HG02642 (cell line): ENCODE data around the gene NHERF2.
A peak's percentile ranks its signal among the peaks of the same experiment; 100 is the strongest.

Experiments used
- ATAC-seq: cut with Tn5 transposase; IDR thresholded peaks from one replicate; pipeline ENCODE4 v1.9.1; 2021; ENCODE audit warnings: mild to moderate bottlenecking; ENCODE audit not compliant: unreplicated experiment, poor library complexity

The NHERF2 gene

DNA sequence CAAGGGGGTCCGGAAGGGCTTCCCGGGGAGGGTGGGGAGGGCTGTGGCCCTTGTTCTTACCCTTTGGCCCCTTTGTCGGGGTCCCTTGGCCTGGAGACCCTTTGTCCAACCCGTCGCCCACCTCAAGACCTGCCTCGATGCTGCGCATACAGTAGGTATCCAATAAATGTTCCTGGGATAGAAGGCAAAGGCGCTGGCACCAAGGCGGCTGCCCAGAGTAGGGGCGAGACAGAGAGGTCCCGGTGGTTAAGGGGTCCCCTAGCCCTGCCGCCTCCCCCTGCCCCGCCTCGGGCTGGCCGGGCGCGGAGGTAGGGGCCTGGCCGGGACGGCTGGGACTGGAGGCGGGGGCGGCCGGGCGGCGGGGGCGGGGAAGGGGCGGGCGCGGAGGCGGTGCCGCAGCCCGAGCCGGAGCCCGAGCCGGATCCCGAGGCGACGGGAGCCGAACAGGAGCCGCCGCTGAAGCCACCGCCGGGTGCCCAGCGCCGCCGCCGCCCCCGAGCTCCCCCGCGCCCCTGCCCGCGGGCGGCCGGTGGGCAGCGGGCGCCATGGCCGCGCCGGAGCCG is at the start of gene NHERF2:
Gene NHERF2 (plus strand): TSS at position 442 of the 563 bp plus-strand sequence. CDS start 104 bp downstream, at position 546.
- ATAC-seq = no peak

DNA sequence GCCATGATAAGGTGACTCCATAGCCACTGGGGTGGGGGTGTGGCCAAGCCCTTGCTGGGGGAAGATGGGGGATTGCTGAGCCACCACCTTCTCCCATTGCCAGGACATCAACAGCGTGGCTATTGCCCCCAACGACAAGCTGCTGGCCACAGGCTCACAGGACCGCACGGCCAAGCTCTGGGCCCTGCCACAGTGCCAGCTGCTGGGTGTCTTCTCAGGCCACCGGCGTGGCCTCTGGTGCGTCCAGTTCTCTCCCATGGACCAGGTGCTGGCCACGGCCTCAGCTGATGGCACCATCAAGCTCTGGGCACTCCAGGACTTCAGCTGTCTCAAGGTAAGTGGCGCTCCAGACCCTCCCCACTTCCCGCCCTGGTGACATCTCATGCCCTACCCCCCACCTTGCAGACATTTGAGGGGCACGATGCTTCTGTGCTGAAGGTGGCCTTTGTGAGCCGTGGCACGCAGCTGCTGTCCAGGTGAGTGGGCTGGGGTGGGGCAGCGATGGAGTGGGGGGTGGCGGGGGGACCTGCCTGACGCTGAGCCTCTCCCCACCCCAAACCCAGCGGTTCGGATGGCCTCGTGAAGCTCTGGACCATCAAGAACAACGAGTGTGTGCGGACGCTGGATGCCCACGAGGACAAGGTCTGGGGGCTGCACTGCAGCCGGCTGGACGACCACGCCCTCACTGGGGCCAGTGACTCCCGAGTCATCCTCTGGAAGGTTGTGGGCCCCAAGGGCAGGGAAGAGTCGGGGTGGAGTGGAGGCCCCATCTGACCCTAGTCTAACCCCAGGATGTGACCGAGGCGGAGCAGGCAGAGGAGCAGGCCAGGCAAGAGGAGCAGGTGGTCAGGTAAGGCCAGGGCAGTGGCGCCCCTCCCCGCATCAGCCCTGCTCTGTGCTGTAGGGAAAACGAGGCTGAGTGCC is 49.5 kb upstream of the NHERF2 start:
- no peak for ATAC-seq

DNA sequence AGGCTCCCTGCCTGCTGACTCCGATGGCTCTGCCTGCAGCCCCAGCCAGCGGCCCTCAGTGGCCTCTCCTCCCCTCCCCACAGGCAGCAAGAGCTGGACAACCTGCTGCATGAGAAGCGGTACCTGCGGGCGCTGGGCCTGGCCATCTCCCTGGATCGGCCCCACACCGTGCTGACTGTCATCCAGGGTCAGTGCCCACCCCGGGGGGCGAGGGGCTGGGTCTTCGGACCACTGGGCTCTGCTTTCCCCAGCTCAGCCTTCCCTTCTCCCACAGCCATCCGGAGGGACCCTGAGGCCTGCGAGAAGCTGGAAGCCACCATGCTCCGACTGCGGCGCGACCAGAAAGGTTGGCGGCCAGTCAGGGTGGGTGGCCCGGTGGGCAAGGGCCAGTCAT is 48.8 kb upstream of the NHERF2 start:
- ATAC-seq = no peak

DNA sequence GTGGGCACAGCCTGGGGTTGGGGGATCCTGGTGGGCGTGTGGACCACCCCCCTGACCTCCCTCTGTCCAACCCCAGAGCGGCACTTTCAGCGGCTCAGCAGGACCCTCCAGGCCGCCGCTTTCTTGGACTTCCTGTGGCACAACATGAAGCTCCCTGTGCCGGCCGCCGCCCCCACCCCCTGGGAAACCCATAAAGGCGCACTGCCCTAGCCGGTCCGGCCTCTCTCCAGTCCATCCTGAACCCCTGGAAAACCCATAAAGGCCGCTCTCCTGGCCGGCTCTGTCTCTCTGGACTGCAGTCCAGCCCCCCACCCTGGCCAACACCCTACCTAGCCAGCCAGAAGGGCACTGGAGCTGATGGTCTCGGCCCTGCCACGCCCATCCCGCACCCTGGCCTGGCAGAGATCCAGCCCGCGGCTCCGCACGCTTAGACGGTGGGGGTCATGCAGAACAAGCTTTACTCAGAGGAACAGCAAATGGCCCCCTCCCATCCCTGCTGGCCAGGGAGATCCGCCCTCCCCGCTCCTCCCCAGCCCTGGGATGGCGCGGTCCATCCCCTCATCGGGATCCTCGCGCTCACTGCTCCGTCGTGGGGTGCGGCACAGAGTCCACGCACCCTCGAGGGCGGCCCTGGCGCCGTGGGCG is 48.1 kb upstream of the NHERF2 start:
- ATAC-seq = no peak

DNA sequence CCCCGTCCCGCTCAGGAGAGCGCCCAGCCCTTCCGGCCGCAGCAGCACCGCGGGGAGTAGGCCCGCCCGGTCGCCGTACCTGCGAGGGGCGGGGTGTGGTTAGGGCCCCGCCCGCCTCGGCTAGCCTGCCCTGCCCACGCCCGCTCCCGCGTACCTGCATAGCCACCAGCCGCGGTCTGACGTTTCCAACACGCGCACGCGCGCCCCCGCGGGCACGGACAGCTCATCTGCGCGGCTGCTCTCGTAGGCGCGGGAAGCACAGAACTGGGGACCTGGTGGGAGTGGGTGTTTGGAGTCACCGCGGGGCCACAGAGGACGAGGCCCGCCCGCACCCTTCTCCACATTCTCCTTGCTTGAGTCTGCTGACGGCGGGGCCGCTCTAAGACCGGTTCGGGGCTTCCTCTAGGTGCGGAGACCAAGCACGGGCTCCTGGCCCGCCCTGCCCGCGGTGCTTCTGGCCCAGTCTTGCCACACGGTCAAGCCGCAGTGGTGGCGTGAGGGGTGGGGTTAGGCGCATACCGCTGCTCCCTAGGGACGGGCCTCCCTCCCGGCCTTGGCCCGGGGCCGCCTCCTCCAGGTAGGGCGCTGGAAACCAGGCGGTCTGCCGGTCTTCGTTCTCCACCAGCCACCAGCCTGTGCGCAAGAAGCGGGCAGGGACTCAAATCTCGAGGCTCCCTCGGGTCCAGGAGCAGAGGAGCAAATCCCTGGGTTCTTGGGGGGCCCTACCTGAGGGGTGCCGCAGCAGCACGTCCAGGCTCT is 47.3 kb upstream of the NHERF2 start:
- no peak for ATAC-seq

DNA sequence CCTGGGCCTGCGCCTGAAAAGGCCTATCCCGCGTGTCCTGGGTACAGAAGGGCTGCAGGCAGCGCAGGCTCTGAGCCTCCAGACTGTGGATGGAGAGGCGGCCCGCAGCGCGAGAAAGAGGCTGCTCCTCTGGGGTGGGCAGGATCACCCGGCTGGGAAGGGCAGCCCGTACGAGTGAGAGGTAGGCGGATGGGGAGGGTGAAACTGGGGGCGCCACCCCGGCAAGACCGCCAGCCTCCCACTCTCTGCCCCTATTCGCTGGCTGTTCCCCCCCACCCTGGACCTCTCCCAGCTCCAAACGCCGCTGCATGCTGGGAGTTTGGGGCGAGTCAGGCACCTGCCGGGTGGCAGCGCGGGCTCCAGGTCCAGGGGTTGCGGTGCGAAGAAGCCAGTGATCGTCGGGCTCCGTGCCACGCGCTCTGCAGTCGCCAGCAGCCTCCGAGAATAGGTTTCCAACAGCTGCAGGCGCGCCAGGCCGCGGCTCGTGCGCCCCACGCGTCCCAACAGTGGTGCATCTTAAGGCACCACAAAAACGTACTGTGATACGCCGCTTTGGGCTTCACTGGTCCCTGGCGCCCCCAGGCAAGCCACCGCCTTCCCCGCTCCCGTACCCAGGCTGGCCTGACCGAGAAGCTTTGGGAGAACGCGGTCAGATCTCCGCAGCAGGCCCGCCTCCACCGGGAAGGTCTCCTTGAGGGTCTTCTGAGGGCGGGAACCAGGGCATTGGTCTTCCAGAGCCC is 46.5 kb upstream of the NHERF2 start:
- no peak for ATAC-seq

DNA sequence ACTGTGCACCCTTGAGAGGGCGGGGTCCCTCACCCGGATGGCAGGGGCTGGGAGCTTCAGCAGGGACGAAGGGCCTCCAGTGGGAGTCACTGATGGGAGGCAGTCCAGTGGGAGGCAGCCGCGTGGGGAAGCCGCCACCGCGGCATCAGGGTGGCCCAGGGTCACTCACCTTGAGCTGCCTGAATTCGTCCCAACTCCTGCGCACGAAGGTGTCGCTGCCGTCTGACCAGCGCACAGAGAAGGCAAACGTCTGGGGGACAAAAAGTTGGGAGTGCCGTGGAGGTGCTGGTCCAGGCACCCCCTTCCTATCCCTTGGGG is 46.0 kb upstream of the NHERF2 start:
- no peak for ATAC-seq

DNA sequence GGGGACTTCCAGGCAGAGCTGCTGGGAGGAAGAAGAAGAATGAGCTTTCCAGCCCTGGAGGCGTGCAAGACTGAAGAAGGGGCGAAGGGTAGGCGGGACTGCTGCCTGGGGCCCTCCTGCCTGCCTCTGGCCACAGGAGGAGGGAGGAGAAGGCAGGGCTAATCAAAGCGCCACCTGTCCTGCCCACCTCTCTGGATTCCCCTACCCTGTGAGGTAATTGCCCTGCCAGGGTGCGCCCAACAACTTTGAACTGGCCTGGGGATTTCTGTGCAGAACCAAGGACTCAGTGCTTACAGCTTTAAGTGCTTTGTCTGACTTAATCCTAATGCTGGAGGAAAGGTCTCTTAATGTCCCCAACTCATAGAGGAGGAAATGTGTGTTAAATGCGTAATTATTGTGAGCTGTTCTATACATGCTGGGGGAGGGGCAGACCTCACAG is 45.3 kb upstream of the NHERF2 start, which contains the start of gene NOXO1:
Gene NOXO1 (minus strand): TSS at position 72 of the 439 bp plus-strand sequence. CDS start 290 bp downstream, outside the sequence.
- ATAC-seq = no peak

DNA sequence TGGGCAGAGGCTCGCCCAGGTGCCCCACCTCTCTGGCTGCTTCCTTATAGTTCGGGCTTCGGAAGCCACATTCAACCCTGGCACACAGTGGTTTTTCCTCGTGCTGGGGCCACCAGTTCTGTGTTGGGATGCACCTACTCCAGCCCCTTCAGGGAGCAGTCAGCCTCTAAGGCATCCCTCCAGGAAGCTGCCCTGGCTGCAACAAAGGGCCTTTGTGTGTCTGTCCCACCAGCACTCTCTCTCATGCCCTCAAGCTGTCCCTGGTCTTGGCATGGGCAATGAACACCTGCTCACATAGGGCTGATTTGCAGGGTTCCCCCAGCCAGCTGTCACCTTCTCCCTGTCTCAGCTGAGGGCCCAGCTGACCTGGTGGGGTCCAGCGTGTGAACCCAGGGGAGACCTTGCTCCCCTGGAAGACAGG is 44.7 kb upstream of the NHERF2 start:
- ATAC-seq = no peak

DNA sequence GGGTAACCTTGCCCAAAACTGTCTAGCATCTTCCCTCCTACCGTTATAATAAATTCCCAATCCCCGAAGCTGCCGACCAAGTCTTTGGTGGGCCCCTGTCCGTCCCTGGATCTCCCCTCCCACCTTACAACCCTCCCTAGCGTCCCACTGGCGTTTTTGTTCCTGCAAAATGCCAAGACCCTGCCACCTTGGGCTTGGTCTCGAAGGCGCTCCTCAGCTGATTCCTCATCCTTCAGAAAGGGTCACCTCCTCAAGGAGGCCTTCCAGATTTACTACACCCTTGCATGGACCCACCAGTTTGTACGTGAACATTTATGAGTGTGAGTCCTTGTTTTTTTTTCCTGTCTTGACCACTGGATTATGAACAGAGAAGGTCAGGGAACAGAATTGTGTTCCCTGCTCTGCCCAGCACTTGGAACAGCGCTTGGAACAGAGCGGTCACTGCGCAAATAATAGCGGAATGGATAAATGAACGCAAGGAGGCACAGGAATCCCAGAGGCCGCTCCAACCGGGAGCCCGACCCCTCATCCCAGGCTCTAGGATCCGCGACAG is 43.6 kb upstream of the NHERF2 start:
- no peak for ATAC-seq

DNA sequence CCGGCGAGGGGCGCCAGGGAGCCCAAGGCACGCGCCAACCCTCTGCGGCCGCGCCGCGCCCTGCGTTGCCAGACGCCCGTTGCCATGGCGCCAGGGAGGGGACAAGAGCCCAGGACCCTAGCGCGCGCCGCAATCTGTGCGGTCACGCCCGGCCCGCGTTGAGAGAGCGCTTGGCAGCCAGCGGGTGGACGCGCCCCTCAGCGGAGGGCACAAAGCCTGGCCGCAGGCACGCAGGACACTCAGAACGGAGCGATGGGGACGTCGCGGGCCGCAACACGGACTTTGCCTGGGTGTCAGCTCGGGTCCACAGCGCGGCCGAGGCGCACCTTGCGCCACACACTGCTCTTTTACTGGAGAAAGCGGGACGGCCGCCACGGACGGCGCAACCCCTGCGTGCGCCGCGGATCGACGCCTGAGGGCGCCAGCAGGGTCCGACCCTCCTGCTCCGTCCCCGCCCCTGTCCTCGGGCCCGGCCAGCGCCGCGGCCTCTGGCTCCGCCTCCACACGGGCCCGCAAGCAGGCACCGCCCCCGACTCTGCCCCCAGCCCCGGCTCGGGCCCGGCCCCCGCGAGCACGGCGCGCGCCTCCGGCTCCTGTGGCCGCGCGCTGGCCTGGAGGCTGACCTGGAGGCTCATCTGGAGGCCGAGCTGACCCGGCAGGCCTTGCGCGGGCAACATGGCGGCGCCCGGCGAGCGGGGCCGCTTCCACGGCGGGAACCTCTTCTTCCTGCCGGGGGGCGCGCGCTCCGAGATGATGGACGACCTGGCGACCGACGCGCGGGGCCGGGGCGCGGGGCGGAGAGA is 43.0 kb upstream of the NHERF2 start, which contains the start of gene GFER:
Gene GFER (plus strand): TSS at position 650 of the 803 bp plus-strand sequence. CDS start 26 bp downstream, at position 676.
- ATAC-seq = peak; percentile 82

DNA sequence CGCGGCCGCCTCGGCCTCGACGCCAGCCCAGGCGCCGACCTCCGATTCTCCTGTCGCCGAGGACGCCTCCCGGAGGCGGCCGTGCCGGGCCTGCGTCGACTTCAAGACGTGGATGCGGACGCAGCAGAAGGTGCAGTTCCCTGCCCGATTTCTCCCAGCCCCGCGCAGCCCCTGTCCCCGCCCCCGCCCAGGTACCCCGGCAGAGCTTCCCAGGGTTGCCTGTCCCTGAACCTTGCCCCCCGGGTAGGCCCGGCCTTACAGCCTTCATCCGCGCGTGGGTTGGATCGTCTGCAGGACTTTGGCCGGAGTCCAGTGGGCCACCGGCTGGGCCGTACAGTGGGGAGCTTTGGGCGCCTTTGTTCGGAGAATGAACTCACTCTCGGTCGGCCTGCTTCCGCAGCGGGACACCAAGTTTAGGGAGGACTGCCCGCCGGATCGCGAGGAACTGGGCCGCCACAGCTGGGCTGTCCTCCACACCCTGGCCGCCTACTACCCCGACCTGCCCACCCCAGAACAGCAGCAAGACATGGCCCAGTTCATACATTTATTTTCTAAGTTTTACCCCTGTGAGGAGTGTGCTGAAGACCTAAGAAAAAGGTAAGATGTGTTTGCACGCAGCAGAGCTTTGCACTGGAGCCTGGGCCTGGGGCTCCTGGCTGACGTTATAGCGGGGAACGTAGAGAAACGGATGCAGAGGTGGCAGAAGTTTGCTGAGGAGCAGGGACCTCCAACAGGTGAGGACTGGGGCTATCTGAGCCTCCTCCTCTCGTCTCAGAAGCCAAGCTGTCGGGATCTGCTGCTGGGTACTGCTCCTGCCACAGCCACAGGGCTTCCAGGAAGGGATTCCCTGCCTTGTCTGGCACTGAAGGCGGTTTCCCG is 42.1 kb upstream of the NHERF2 start:
- peak; percentile 16 for ATAC-seq

DNA sequence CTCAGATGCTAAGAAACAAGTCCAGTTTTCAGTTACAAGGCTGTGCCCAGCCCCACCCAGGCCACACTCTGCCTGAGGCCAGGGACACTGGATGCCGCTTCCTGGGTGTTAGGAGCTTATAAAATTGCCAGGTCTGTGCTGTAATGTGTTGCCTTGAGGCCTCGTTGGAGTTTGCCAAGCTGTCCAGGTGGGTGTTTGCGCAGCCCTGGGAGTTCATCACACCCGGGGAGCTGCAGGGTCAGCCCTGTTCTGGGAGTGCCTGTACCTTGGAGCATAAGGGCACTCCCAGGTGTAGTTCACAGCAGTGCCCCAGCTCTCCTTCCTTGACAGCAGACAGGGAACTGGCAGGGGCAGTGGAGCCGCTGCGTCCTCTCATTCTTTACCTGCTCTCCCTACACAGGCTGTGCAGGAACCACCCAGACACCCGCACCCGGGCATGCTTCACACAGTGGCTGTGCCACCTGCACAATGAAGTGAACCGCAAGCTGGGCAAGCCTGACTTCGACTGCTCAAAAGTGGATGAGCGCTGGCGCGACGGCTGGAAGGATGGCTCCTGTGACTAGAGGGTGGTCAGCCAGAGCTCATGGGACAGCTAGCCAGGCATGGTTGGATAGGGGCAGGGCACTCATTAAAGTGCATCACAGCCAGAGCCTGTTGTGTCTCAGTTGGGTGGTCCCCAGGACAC is 41.1 kb upstream of the NHERF2 start:
- no peak for ATAC-seq

DNA sequence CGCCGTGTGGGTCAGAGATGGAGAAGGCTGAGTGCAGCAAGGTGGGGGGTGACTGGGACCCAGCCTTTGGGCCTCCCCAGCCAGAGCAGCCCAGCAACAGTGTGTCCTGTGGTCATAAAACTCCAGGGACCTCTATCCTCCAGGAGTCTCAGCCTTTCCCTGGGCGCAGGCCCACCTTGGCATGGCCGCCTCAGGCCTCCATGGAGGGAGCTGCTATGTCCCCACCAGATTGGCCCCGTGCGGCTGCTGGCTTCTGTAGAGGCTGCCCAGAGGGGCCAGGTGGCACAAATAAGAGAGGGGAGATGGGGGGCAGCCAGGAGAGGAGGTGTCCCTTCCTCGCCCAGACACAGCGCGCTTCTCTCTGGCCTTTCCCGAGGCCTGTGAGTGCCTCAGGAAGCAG is 39.5 kb upstream of the NHERF2 start:
- ATAC-seq = no peak

DNA sequence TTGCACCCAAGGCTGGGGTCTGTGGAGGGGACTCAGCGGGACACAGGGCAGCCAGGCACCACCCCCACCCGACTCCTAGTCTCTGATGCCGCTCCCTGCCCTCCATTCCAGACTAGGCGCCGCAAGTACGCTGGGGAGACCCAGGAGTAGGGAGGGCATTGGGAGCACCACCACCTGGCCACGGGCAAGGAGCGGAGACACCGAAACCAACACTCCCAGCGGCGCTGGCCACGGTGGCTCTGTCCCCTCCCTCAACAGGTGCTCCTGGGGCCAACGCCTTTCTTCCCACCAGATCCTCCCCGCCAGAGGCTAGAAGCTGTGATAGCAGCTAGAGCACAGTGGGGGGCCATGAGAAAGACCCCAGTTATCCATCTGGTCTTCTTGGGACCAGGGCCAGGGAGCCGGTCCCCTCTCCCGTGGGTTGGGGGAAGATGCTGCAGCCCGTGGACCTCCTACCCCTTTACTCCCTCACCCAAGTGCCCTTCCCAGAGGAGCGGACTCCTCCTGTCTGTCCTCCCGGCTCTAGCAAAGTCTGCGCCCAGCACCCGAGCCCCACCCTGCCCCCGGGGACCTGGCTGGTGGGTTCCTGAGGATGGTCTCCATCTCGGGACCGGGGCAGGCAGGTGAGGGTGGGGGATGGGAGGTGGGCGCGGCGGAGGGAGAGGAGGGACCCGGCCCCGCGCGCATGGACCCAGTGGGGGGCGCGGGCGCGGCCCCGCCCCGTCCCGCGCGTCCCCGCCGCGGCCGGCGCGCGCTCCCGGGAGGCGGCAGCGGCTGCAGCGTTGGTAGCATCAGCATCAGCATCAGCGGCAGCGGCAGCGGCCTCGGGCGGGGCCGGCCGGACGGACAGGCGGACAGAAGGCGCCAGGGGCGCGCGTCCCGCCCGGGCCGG is 37.2 kb upstream of the NHERF2 start, which contains the start of gene SYNGR3:
Gene SYNGR3 (plus strand): TSS at position 762 of the 892 bp plus-strand sequence. CDS start 133 bp downstream, outside the sequence.
- no peak for ATAC-seq

DNA sequence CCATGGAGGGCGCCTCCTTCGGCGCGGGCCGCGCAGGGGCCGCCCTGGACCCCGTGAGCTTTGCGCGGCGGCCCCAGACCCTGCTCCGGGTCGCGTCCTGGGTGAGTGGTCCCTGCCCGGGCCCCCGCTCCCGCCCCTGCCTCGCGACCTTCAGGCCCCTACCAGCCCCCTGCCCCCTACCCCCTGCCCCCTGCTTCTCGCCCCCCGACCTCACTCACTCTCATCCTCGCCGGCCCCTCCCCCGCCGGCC is 36.7 kb upstream of the NHERF2 start:
- no peak for ATAC-seq
